Measurements from ENCODE around the gene OR2T35. TPM values are rescaled to one million over a fixed set of nuclear protein-coding genes. Genes with fewer than 3 reads are reported as not detected.

OR2T35 gene
- total and polyA plus RNA-seq, 9 of the 15 experiments (the other 6 are each of a cell fraction or from before 2014, with no cell fraction given): not detected

- Histone ChIP-seq H3K27me3 (ENCODE audit: control insufficient read depth in 2 of 2, insufficient read depth in 2 of 2, low read length in 2 of 2) (no peaks in the 10 kb centered on the region), H3K27ac (ENCODE audit: extremely low read depth, low read depth, low read length) (no peak overlapping the region), H3K36me3 (ENCODE audit: control insufficient read depth, insufficient read depth, low read length) (no peaks in the 10 kb centered on the region), H3K4me2 (ENCODE audit: insufficient read depth, low read length) (no peak overlapping the region), H4K20me1 (replicated peaks; ENCODE audit: control insufficient read depth, insufficient read depth, low read length) (no peaks in the 10 kb centered on the region), H3K9me1 (ENCODE audit: control insufficient read depth, insufficient read depth, low read length) (no peaks in the 10 kb centered on the region), H3K4me1 (replicated peaks in 1 of 2; ENCODE audit: control insufficient read depth in 2 of 2, insufficient read depth in 2 of 2, low read length in 2 of 2) (peaks cover 0 to 5% of the 10 kb centered on the region in 2 experiments; a peak in 2 of 5 replicates), H3K9ac (ENCODE audit: insufficient read depth in 1 of 2, low read depth in 2 of 2, low read length in 2 of 2) (no peak overlapping the region), H3K79me2 (ENCODE audit: control insufficient read depth, insufficient read depth, low read length) (no peaks in the 10 kb centered on the region), H3K9me3 (replicated peaks; ENCODE audit: control insufficient read depth, insufficient read depth, low read depth, low read length) (no peaks in the 10 kb centered on the region), H3K4me3 (no peak overlapping the region), H2AFZ (ENCODE audit: low read depth, low read length) (no peak overlapping the region)
- ATAC-seq (peak; percentile 66), DNase-seq (ENCODE audit: extremely low read depth in 1 of 4, low spot score in 3 of 4) (peak in 2 of 4 experiments; percentile 10 to 17), FAIRE-seq (no peak)
- WGBS (ENCODE audit: insufficient coverage, low coverage, missing lambda C conversion rate): 0% methylated on average over 3 of the region's 3 CpGs
- ChIA-PET CTCF (ENCODE audit: low intra/inter-chr PET ratio) (interaction anchor here (1.5 kb wide), 1 partner anchor 283 kb away, joined by 4 read pairs; no protein-coding TSS in a partner anchor), POLR2A (no interaction called here)
- in situ Hi-C loops (cut with MboI): no loop called here
- intact Hi-C loops (cut with micrococcal nuclease): loop anchor here (1.0 to 10.0 kb wide), 2 partner anchors 283 to 752 kb away; no protein-coding TSS in a partner anchor
- BruUV-seq (replicated peaks): no TSS peak
- TF ChIP-seq KLF13 (tag; IDR thresholded peaks at IDR 0.05; ENCODE audit: borderline replicate concordance, low read depth) (no peak), NCOA1 (IDR thresholded peaks at IDR 0.05; ENCODE audit: low read depth) (no peak), SMC3 (conservative IDR thresholded peaks at IDR 0.05; ENCODE audit: insufficient read depth, low read depth, low read length) (0 out of 2 replicates have a peak, but pooled peaks have one; percentile 10), KLF1 (tag; IDR thresholded peaks at IDR 0.05) (no peak), ZNF347 (CRISPR knock-in tag; IDR thresholded peaks at IDR 0.05; ENCODE audit: low read depth) (no peak), ZNF165 (CRISPR knock-in tag; IDR thresholded peaks at IDR 0.05; ENCODE audit: borderline replicate concordance) (no peak), SPI1 (IDR thresholded peaks at IDR 0.05; ENCODE audit: borderline replicate concordance, low read depth, low read length) (no peak), DEAF1 (CRISPR knock-in tag; IDR thresholded peaks at IDR 0.05) (0 out of 2 replicates have a peak, but pooled peaks have one; percentile 24), RAD21 (CRISPR knock-in tag; conservative IDR thresholded peaks at IDR 0.05 in 1 of 2, IDR thresholded peaks at IDR 0.05 in 1 of 2) (peak; percentile 71 to 81)
- TF ChIP-seq, protein P1, sequence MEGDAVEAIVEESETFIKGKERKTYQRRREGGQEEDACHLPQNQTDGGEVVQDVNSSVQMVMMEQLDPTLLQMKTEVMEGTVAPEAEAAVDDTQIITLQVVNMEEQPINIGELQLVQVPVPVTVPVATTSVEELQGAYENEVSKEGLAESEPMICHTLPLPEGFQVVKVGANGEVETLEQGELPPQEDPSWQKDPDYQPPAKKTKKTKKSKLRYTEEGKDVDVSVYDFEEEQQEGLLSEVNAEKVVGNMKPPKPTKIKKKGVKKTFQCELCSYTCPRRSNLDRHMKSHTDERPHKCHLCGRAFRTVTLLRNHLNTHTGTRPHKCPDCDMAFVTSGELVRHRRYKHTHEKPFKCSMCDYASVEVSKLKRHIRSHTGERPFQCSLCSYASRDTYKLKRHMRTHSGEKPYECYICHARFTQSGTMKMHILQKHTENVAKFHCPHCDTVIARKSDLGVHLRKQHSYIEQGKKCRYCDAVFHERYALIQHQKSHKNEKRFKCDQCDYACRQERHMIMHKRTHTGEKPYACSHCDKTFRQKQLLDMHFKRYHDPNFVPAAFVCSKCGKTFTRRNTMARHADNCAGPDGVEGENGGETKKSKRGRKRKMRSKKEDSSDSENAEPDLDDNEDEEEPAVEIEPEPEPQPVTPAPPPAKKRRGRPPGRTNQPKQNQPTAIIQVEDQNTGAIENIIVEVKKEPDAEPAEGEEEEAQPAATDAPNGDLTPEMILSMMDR (IDR thresholded peaks at IDR 0.05 in 2 of 3, conservative IDR thresholded peaks at IDR 0.05 in 1 of 3; ENCODE audit: insufficient read depth in 2 of 3, low read depth in 1 of 3, low read length in 3 of 3): peak; percentile 45 to 52 (median 50); a peak in 4 of 6 replicates
Observed at GRCh38 chr1:248686815-248687214, 41.7 kb upstream of the OR2T35 start.
